ENCODE results near the gene CES4A. TPM values are rescaled to one million over a fixed set of nuclear protein-coding genes. Genes with fewer than 3 reads are reported as not detected.
"Not testable (repeated sequence)": the region's sequence is repeated elsewhere in the genome, so short reads cannot be mapped to it uniquely, and the experiment has no call there.

Gene CES4A
- total and polyA plus RNA-seq, 5 donors, result 10.3 to 21.5 (median 11.6) TPM

DNA sequence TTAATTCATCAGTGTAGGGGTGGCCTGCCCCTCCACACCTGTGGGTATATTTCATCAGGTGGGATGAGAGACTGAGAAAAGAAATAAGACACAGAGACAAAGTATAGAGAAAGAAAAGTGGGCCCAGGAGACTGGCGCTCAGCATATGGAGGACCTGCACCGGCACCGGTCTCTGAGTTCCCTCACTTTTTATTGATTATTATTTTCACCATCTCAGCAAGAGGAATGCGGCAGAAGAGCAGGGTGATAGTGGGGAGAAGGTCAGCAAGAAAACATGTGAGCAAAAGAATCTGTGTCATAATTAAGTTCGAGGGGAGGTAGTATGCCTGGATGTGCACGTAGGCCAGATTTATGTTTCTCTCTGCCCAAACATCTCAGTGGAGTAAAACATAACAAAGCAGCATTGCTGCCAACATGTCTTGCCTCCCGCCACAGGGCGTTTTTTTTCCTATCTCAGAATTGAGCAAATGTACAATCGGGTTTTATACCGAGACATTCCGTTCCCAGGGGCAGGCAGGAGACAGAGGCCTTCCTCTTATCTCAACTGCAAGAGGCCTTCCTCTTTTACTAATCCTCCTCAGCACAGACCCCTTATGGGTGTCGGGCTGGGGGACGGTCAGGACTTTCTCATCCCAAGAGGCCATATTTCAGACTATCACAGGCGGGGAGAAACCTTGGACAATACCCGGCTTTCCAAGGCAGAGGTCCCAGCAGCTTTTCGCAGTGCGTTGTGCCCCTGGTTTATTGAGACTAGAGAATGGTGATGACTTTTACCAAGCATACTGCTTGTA is 32.8 kb upstream of the CES4A start:
- ATAC-seq; H3K4me3 ChIP-seq (ENCODE audit: low read length); H3K27me3 ChIP-seq (ENCODE audit: control insufficient read depth, insufficient read depth); H3K4me1 ChIP-seq (ENCODE audit: control insufficient read depth, insufficient read depth, low read length); intact Hi-C loops (cut with DNase I); H3K9me3 ChIP-seq (ENCODE audit: control insufficient read depth, low read length); H3K27ac ChIP-seq (ENCODE audit: low read length); DNase-seq: not testable (repeated sequence)
- WGBS, result 63% methylated on average over 17 of the region's 17 CpGs

DNA sequence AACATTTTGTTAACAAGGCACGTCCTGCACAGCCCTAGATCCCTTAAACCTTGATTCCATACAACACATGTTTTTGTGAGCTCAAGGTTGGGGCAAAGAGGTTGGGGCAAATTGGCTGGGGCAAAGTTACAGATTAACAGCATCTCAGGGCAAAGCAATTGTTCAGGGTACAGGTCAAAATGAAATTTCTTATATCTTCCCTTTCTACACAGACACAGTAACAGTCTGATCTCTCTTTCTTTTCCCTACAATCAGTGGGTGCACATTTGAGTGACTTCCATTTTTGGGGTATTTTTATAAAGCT is 32.3 kb upstream of the CES4A start:
- DNase-seq; ATAC-seq; H3K4me3 ChIP-seq (ENCODE audit: low read length); H3K27ac ChIP-seq (ENCODE audit: low read length); H3K27me3 ChIP-seq (ENCODE audit: control insufficient read depth, insufficient read depth); intact Hi-C loops (cut with DNase I); H3K4me1 ChIP-seq (ENCODE audit: control insufficient read depth, insufficient read depth, low read length); H3K9me3 ChIP-seq (ENCODE audit: control insufficient read depth, low read length): not testable (repeated sequence)
- 86% methylated on average over 1 of the region's 1 CpG for WGBS

DNA sequence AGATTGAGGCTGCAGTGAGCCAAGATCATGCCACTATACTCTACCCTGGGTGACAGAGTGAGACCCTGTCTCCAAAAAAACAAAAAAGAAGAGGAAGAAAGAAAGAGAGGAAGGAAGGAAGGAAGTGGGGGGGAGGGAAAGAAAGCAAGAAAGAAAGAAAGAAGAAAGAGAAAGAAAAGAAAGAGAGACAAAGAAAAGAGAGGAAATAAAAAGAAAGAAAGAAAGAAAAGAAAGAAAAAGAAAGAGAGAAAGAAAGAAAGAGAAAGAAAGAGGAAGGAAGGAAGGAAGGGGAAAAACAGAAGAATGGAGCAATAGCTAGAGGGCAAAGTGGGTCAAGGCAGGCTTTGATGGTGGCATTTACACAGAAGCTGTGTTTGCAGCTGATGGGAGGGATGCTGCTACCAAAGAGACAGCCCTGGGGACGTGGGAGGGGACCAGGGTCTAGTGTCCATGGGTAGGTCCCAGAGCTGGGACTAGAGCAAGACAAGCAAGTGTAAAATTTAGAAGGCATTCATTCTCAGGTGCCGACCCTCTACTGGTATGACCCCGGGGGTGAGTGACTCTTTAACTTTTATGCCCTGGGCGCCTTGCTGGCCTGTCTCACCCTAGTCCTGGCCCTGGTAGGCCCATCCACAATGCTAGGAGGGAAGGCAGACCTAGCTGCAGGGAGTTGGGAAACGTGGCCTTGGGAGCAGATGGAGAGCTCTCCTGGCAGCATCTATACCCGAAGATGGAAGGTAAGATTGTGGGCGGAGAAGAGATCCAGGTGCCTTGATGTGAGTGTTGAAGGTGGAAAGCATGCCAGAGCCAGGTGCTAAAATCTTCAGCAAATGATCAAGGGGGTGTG is 29.3 kb upstream of the CES4A start:
- H3K4me1 ChIP-seq (ENCODE audit: control insufficient read depth, insufficient read depth, low read length), result no peaks in the 10 kb centered on the region
- intact Hi-C loops (cut with DNase I), result no loop called here
- ATAC-seq, result no peak
- WGBS, result 81% methylated on average over 7 of the region's 7 CpGs
- H3K27me3 ChIP-seq (ENCODE audit: control insufficient read depth, insufficient read depth), result no peaks in the 10 kb centered on the region
- no peak overlapping the region for H3K27ac ChIP-seq (ENCODE audit: low read length)
- DNase-seq, result peak in 1 of 3 donors; percentile 34
- no peak overlapping the region for H3K4me3 ChIP-seq (ENCODE audit: low read length)
- no peaks in the 10 kb centered on the region for H3K9me3 ChIP-seq (ENCODE audit: control insufficient read depth, low read length)

DNA sequence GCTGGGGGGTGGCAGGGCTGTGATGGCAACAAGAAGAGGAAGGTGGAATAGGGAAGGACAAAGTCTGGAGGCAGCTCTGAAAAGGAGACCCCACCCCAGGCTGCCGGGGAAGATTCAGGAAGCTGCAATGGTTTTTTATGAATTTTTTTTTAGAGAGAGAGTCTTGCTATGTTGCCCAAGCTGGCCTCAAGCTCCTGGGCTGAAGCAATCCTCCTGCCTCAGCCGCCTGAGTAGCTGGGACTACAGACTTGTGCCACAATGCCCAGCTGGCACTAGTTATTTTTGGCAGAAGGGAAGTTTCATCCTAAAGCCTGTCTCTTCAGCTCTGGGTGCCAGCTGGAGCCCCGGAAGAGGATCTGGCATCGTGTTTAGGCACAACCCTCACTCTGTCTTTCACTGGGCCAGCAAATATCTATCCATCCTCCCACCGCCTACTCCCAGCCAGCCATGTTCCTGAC is 28.7 kb upstream of the CES4A start:
- no peaks in the 10 kb centered on the region for H3K9me3 ChIP-seq (ENCODE audit: control insufficient read depth, low read length)
- intact Hi-C loops (cut with DNase I), result no loop called here
- no peaks in the 10 kb centered on the region for H3K4me1 ChIP-seq (ENCODE audit: control insufficient read depth, insufficient read depth, low read length)
- H3K27ac ChIP-seq (ENCODE audit: low read length), result no peak overlapping the region
- no peak overlapping the region for H3K4me3 ChIP-seq (ENCODE audit: low read length)
- DNase-seq (peak; percentile 43 to 73 (median 68)), ATAC-seq (peak; percentile 34 to 44)
- 58% methylated on average over 5 of the region's 5 CpGs for WGBS
- H3K27me3 ChIP-seq (ENCODE audit: control insufficient read depth, insufficient read depth), result no peaks in the 10 kb centered on the region

DNA sequence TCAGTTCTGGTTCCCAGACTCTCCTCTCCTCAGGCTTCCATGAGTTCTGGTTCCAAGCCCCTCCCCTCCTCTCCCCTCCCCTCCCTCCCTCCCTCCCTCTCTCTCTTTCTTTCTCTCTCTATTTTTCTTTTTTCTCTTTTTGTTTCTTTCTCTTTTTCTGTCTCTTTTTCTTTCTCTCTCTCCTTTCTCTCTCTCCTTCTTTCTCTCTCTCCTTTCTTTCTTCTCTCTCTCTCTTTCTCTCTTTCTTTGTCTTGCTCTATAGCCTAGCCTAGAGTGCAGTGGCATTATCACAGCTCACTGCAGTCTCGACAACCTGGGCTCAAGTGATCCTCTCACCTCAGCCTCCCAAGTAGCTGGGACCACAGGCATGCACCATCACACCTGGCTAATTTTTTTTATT is 28.1 kb upstream of the CES4A start:
- 82% methylated on average over 1 of the region's 1 CpG for WGBS
- H3K27ac ChIP-seq (ENCODE audit: low read length), result no peak overlapping the region
- no peaks in the 10 kb centered on the region for H3K4me1 ChIP-seq (ENCODE audit: control insufficient read depth, insufficient read depth, low read length)
- ATAC-seq (no peak), DNase-seq (no peak)
- H3K4me3 ChIP-seq (ENCODE audit: low read length), result no peak overlapping the region
- no peaks in the 10 kb centered on the region for H3K9me3 ChIP-seq (ENCODE audit: control insufficient read depth, low read length)
- intact Hi-C loops (cut with DNase I), result no loop called here
- H3K27me3 ChIP-seq (ENCODE audit: control insufficient read depth, insufficient read depth), result no peaks in the 10 kb centered on the region

DNA sequence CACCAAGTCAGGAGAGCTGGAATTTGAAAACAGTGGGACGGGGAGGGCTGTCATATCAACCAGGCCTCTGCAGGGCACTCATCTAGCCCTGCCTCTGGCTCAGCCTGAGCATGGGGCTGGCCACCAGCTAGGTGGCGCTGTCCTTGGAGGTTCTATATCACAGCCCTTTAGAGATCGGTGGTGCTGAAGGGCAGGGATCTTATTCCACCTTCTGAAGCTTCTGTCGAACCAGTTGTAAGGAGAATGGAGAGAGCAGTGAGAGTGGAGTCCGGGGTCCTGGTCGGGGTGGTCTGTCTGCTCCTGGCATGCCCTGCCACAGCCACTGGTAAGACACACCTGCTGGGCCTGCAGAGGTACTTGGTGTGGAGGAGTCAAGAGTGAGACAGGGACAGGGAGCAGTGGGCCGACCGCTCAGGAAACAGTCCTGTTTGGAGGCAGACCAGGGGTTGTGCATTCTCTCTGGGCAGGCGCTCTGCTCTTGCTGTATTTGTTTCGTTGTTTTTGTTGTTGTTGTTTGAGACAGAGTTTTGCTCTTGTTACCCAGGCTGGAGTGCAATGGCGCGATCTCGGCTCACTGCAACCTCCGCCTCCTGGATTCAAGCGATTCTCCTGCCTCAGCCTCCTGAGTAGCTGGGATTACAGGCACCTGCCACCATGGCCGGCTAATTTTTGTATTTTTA is 27.2 kb upstream of the CES4A start, which contains the start of gene CES3:
TSS of gene CES3 (plus strand) at position 202 of the 680 bp plus-strand sequence. CDS start at position 244, 42 bp downstream.
- H3K9me3 ChIP-seq (ENCODE audit: control insufficient read depth, low read length), result no peaks in the 10 kb centered on the region
- peak; percentile 62 to 83 (median 78) for DNase-seq
- no peaks in the 10 kb centered on the region for H3K4me1 ChIP-seq (ENCODE audit: control insufficient read depth, insufficient read depth, low read length)
- no peaks in the 10 kb centered on the region for H3K27me3 ChIP-seq (ENCODE audit: control insufficient read depth, insufficient read depth)
- peak; percentile 64 to 78 for ATAC-seq
- WGBS, result 66% methylated on average over 16 of the region's 16 CpGs
- H3K4me3 ChIP-seq (ENCODE audit: low read length), result no peak within 1 kb of the TSS
- H3K27ac ChIP-seq (ENCODE audit: low read length), result no peak within 1 kb of the TSS
- intact Hi-C loops (cut with DNase I), result no loop called here

DNA sequence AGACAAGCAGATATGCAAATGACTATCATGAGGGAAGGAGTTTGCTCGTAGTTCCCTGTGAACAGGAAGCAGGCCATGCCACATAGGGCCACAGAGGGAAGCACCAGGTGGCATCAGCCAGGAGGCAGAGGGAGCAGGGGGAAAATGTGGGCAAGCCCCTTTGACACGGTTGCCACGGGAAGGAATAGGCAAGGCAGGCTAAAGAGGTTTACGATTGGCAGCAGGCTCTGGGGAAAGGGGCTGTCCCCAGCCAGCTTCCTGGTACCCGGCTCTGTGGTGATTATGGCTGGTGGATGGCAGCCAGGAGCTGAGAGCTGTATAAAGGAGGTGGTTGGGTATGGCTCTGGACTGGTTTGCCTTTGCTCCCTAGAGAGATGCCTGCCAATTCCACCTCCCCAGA is 26.5 kb upstream of the CES4A start:
- intact Hi-C loops (cut with DNase I), result no loop called here
- H3K9me3 ChIP-seq (ENCODE audit: control insufficient read depth, low read length), result no peaks in the 10 kb centered on the region
- DNase-seq, result no peak
- peak in 1 of 2 donors; percentile 23 for ATAC-seq
- 51% methylated on average over 5 of the region's 5 CpGs for WGBS
- H3K4me3 ChIP-seq (ENCODE audit: low read length), result no peak overlapping the region
- H3K27ac ChIP-seq (ENCODE audit: low read length), result no peak overlapping the region
- H3K4me1 ChIP-seq (ENCODE audit: control insufficient read depth, insufficient read depth, low read length), result no peaks in the 10 kb centered on the region
- no peaks in the 10 kb centered on the region for H3K27me3 ChIP-seq (ENCODE audit: control insufficient read depth, insufficient read depth)

DNA sequence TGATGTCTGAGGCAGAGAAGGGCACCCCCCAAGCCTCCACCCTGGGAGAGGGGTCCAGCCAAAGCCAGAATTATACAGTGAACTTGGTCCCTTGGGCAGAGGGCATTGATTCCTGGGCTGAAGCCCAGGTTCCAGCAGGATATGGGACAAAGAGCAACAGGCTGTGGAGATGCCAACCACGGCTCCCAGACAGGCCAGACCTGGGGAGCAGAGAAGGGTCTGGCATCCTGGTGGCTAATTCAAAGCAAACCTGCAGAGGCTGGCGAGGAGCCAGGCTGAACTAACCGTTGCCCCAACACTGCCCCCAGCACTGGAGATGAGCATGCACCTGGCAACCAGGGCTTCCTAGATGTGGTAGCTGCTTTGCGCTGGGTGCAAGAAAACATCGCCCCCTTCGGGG is 24.3 kb upstream of the CES4A start:
- no peak overlapping the region for H3K27ac ChIP-seq (ENCODE audit: low read length)
- H3K4me3 ChIP-seq (ENCODE audit: low read length), result no peak overlapping the region
- no peaks in the 10 kb centered on the region for H3K4me1 ChIP-seq (ENCODE audit: control insufficient read depth, insufficient read depth, low read length)
- DNase-seq (peak in 1 of 3 donors; percentile 28), ATAC-seq (no peak)
- intact Hi-C loops (cut with DNase I), result no loop called here
- H3K9me3 ChIP-seq (ENCODE audit: control insufficient read depth, low read length), result no peaks in the 10 kb centered on the region
- H3K27me3 ChIP-seq (ENCODE audit: control insufficient read depth, insufficient read depth), result no peaks in the 10 kb centered on the region
- 73% methylated on average over 6 of the region's 6 CpGs for WGBS

DNA sequence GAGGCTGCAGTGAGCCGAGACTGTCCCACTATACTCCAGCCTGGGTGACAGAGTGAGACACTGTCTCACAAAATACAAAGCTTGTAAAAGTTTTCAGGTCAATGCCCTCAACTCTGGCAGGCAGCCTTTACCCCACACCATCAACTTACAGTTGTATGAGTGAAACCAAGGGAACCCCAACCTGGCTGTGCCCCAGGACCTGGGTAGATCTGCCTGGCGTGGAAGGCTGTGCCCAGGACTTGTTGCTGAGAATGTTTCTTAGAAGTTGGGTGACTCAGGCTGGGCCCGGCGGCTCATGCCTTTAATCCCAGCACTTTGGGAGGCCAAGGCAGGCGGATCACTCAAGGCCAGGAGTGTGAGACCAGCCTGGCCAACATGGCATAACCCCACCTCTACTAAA is 19.5 kb upstream of the CES4A start:
- Histone ChIP-seq H3K4me3 (ENCODE audit: low read length) (no peak overlapping the region), H3K4me1 (ENCODE audit: control insufficient read depth, insufficient read depth, low read length) (no peaks in the 10 kb centered on the region), H3K27ac (ENCODE audit: low read length) (no peak overlapping the region), H3K27me3 (ENCODE audit: control insufficient read depth, insufficient read depth) (no peaks in the 10 kb centered on the region), H3K9me3 (ENCODE audit: control insufficient read depth, low read length) (no peaks in the 10 kb centered on the region)
- WGBS, result 84% methylated on average over 5 of the region's 5 CpGs
- intact Hi-C loops (cut with DNase I), result no loop called here
- ATAC-seq (no peak), DNase-seq (peak in 1 of 3 donors; percentile 23)

DNA sequence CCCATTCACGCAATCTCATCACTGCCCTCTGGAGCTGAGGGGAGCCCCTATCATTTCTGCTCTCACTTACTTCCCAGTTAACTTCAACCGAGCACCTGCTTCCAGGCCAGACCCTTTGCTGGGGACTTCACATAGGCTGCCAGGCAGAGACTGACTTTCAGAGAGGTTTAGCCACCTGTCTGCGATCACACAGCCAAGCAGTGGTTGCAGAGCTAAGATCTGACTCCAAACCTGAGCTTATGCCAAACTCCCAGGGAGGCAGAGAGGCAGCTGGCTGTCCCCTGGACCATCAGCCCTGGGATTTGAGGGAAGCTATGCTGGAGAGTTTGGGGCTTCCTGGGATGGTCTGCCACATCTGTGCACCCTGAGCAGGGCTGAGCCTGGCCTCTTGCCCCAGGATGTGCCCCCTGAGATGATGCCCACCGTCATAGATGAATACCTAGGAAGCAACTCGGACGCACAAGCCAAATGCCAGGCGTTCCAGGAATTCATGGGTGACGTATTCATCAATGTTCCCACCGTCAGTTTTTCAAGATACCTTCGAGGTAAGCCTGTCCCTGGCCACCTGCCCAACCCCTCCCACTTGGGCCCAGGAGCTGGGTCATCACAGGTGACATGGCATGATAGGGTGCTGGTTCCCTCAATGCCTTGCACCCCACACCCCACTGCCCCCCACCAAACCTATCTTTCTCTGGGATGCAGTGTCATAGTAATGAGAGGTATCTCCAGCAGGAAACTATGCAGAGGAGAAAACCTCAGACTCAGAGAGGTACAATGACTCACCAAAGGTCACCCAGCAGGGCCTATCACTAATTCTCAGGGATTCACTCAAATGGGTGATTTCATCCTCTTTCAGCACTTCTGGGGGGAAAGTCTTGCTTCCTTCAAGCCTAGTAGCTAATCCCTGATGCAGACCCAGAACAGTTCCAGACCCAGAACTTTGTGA is 17.3 kb upstream of the CES4A start:
- Histone ChIP-seq H3K27me3 (ENCODE audit: control insufficient read depth, insufficient read depth) (no peaks in the 10 kb centered on the region), H3K4me1 (ENCODE audit: control insufficient read depth, insufficient read depth, low read length) (no peaks in the 10 kb centered on the region), H3K4me3 (ENCODE audit: low read length) (no peak overlapping the region), H3K9me3 (ENCODE audit: control insufficient read depth, low read length) (no peaks in the 10 kb centered on the region), H3K27ac (ENCODE audit: low read length) (no peak overlapping the region)
- ATAC-seq (no peak), DNase-seq (peak in 1 of 3 donors; percentile 32)
- WGBS, result 75% methylated on average over 10 of the region's 10 CpGs
- intact Hi-C loops (cut with DNase I), result no loop called here

Measured in right cardiac atrium (tissue), 5 donors.